ENCODE data around the gene SOX5. TPM values are rescaled to one million over a fixed set of nuclear protein-coding genes. Genes with fewer than 3 reads are reported as not detected.

The SOX5 gene
- total RNA-seq, 4 donors from 2014 or later, result 47.1 to 56.8 (median 50.2) TPM

GRCh38 chr12:23824358-23824757 lies 125.1 kb downstream of the SOX5 start:
- TF ChIP-seq CTCF (IDR thresholded peaks at IDR 0.05; ENCODE audit: low read depth), result no peak

GRCh38 chr12:23817345-23817744 lies 132.1 kb downstream of the SOX5 start:
- TF ChIP-seq CTCF (IDR thresholded peaks at IDR 0.05; ENCODE audit: low read depth), result no peak

GRCh38 chr12:23816394-23816851 lies 133.0 kb downstream of the SOX5 start:
- TF ChIP-seq CTCF (IDR thresholded peaks at IDR 0.05; ENCODE audit: low read depth), result no peak

GRCh38 chr12:23815810-23816209 lies 133.7 kb downstream of the SOX5 start:
- TF ChIP-seq CTCF (IDR thresholded peaks at IDR 0.05; ENCODE audit: low read depth), result no peak

- no peak for TF ChIP-seq CTCF (IDR thresholded peaks at IDR 0.05; ENCODE audit: low read depth)
Measured at GRCh38 chr12:23813206-23813605, 136.3 kb downstream of the SOX5 start.

GRCh38 chr12:23810329-23810902 lies 139.1 kb downstream of the SOX5 start:
- no peak for TF ChIP-seq CTCF (IDR thresholded peaks at IDR 0.05; ENCODE audit: low read depth)

- no peak for TF ChIP-seq CTCF (IDR thresholded peaks at IDR 0.05; ENCODE audit: low read depth)
Measured at GRCh38 chr12:23803540-23803939, 145.9 kb downstream of the SOX5 start.

Measured in subcutaneous adipose tissue (tissue), 4 donors.